Choroid plexus epithelial cell (primary cell): ENCODE results near the gene PPP1CA.

ENCODE experiments used
- DNase-seq: peaks from one replicate; pipeline ENCODE4 v3.0.0-alpha.2; 2010; ENCODE audit warnings: low read depth
- H3K4me3 ChIP-seq: 2 replicates; pipeline ENCODE4 v1.5.1; 2011; ENCODE audit warnings: low read depth, mild to moderate bottlenecking, control low read depth, low read length, moderate library complexity
- CTCF ChIP-seq: conservative IDR thresholded peaks from 2 replicates; pipeline ENCODE4 v1.5.1; 2011; ENCODE audit warnings: low read depth, mild to moderate bottlenecking, control low read depth, inconsistent platforms, low read length, moderate library complexity

PPP1CA gene

GRCh38 chr11:67393437-67393836 is 8.2 kb downstream of the PPP1CA start:
- DNase-seq: no peak
- no peak for TF ChIP-seq CTCF
- no peak overlapping the region for H3K4me3 ChIP-seq

- peak overlapping the region; percentile 93 for H3K4me3 ChIP-seq
- DNase-seq: no peak
- peak; percentile 1 for TF ChIP-seq CTCF
Measured at GRCh38 chr11:67392183-67392715, 9.4 kb downstream of the PPP1CA start.

- TF ChIP-seq CTCF: peak; percentile 1
- peak; percentile 94 for DNase-seq
- peak within 1 kb of the TSS; percentile 93 for H3K4me3 ChIP-seq
Measured at GRCh38 chr11:67391304-67392182, 10.1 kb downstream of the PPP1CA start, which contains the start of gene RAD9A. RAD9A (plus strand) TSS chr11:67391986; CDS start chr11:67392045, 59 bp downstream.

- peak overlapping the region; percentile 93 for H3K4me3 ChIP-seq
- no peak for DNase-seq
- TF ChIP-seq CTCF: no peak
Measured at GRCh38 chr11:67390947-67391303, 10.7 kb downstream of the PPP1CA start.

- no peak for DNase-seq
- no peak overlapping the region for H3K4me3 ChIP-seq
- TF ChIP-seq CTCF: peak; percentile 72
Measured at GRCh38 chr11:67389477-67389876, 12.2 kb downstream of the PPP1CA start.

- no peak overlapping the region for H3K4me3 ChIP-seq
- TF ChIP-seq CTCF: no peak
- DNase-seq: no peak
Measured at GRCh38 chr11:67387518-67387917, 14.1 kb downstream of the PPP1CA start.

GRCh38 chr11:67387069-67387468 is 14.6 kb downstream of the PPP1CA start:
- no peak for DNase-seq
- no peak for TF ChIP-seq CTCF
- no peak overlapping the region for H3K4me3 ChIP-seq
